Measurements from ENCODE around the gene MFAP2.

Gene MFAP2

DNA sequence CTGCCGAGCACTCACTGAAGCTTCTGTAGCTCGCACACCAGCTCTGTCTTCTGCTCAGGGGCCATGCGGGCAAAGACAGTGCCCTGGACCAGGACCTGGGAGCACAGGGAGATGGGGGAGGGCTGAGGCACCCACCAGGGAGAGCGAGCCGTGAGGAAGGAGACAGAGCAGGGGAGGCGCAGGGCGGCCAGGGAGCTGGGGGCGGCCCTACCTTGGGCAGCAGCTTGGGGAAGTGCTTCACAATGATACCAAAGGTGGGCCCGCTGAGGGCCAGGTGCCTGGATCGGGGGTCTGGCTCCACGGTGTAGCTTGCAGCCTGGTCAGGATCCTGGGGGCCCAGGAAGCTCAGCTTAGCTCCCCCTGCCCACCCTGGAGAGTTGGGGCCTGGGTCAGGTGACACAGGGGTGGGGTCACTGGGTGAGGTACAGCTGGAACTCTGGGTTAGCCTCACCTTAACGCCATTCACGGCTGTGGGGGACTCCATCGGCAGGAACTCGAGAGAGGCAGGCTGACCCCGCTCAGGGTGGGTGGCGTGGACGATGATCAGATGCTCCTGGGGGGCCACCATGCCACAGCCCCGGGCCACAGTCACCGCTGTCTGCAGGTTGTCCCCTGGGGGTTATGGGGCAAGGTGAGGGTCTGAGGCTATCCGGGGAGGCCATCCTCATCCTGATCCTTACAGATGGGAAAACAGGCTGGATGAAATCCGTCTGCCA, 9.4 kb upstream of the MFAP2 start:
- TF ChIP-seq POLR2A (IDR thresholded peaks at IDR 0.05; ENCODE audit: low read depth, low read length) (no peak), POLR2AphosphoS5 (IDR thresholded peaks at IDR 0.05; ENCODE audit: low read depth, low read length) (no peak), TAF1 (IDR thresholded peaks at IDR 0.05; ENCODE audit: borderline replicate concordance, low read depth, low read length) (no peak)
- no peak for DNase-seq (ENCODE audit: insufficient read length)
- FAIRE-seq: no peak

DNA sequence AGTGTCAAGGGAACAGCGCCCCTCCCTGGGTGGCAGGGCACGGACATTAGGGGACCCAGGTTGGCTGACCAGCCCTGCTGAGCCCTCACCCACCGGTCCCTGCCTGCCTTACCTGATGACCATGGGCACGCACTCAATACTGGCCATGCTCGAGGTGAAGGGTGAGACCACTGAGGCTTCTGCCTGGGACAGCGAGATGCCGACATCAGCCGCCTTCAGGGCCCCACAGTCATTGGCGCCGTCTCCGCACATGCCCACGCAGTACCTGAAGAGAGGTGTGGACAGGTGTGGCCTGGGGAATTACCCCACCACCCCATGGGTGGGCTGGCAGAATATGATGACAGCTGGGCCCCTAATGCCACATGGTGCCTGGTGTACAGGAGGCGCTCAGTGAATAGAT, 7.8 kb upstream of the MFAP2 start:
- no peak for DNase-seq (ENCODE audit: insufficient read length)
- no peak for FAIRE-seq
- no peak for TF ChIP-seq POLR2AphosphoS5 (IDR thresholded peaks at IDR 0.05; ENCODE audit: low read depth, low read length)
- no peak for TF ChIP-seq POLR2A (IDR thresholded peaks at IDR 0.05; ENCODE audit: low read depth, low read length)
- no peak for TF ChIP-seq TAF1 (IDR thresholded peaks at IDR 0.05; ENCODE audit: borderline replicate concordance, low read depth, low read length)

DNA sequence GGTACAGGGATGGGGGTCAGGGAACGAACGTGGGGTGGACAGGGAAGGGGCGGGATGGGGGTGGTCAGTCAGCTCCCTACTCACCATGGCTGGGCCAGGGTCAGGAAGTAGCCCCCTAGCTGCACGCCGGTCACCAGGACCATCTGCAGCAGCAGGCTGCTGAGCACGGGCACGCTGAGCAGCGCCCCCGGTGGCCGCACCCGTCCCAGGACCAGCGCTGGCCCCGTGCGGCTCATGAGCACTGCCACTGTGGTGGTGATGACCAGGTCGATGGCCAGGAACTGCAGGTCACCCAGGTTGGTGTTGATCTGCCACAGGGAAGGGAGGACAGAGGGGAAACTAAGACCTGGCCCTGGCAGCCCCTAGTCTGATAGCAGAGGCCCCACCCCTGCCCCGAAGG, 6.5 kb upstream of the MFAP2 start:
- no peak for DNase-seq (ENCODE audit: insufficient read length)
- FAIRE-seq: no peak
- no peak for TF ChIP-seq POLR2AphosphoS5 (IDR thresholded peaks at IDR 0.05; ENCODE audit: low read depth, low read length)
- no peak for TF ChIP-seq POLR2A (IDR thresholded peaks at IDR 0.05; ENCODE audit: low read depth, low read length)
- TF ChIP-seq TAF1 (IDR thresholded peaks at IDR 0.05; ENCODE audit: borderline replicate concordance, low read depth, low read length): no peak

DNA sequence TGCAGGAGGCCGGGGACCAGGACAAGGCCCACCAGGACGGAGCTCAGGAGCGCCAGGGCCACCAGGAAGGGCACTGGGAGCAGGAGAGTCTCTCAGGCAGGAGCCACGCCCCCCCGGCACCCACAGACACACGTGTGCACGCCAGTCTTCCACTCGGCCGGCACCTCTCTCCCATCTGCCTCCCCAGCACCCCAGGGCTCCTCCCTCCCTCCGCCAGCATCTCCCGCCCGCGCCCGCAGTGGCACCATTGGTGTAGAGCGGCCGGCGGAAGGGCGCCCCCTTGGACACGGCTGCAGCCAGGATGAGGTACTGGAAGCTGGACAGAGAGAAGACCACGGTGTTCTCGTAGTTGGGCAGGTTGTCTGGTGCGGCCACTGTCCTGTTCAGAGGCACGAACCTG, 6.1 kb upstream of the MFAP2 start:
- no peak for FAIRE-seq
- no peak for DNase-seq (ENCODE audit: insufficient read length)
- TF ChIP-seq POLR2A (IDR thresholded peaks at IDR 0.05; ENCODE audit: low read depth, low read length) (no peak), TAF1 (IDR thresholded peaks at IDR 0.05; ENCODE audit: borderline replicate concordance, low read depth, low read length) (no peak)

DNA sequence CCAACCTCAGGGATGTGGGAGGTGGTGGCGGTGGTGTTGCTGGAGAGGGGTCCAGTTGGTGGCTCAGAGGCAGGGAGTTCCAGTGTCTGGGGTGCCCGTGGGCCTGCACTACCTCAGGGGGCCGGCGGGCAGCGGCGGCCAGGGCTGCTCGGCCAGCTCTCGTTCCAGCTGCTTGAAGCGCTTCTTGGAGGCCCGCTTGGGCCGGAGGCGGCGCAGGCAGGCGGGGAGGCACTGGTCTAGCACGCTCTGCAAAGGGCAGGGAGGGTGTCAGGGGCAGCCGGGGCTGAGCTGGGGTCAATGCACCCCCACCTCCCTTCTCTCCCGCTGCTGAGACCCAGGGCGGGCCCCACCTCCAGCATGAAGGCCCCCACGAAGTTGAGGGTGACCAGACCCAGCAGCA, 5.7 kb upstream of the MFAP2 start:
- no peak for FAIRE-seq
- no peak for TF ChIP-seq POLR2AphosphoS5 (IDR thresholded peaks at IDR 0.05; ENCODE audit: low read depth, low read length)
- TF ChIP-seq TAF1 (IDR thresholded peaks at IDR 0.05; ENCODE audit: borderline replicate concordance, low read depth, low read length): no peak
- no peak for TF ChIP-seq POLR2A (IDR thresholded peaks at IDR 0.05; ENCODE audit: low read depth, low read length)
- DNase-seq (ENCODE audit: insufficient read length): no peak

DNA sequence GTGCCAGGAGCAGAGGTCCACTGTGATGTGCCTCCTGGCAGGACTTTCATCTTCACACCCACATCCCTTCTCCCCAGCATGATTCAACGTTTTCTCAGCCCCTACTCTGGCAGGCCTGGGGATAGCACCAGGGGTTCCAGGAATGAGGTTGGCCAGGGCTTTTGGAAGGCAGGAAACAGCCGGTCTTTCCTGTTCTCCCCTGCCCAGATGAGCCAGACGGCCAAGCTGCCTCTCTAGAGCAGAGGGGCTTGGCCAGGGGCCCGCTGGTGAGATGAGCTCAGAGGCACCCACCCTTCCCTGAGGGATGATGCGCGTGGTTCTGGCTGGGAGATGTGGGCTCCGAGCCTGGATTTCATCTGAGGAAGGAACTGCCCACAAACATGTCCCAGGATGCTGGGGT, 4.3 kb upstream of the MFAP2 start:
- no peak for DNase-seq (ENCODE audit: insufficient read length)
- no peak for FAIRE-seq
- TF ChIP-seq POLR2A (IDR thresholded peaks at IDR 0.05; ENCODE audit: low read depth, low read length) (no peak), POLR2AphosphoS5 (IDR thresholded peaks at IDR 0.05; ENCODE audit: low read depth, low read length) (no peak), TAF1 (IDR thresholded peaks at IDR 0.05; ENCODE audit: borderline replicate concordance, low read depth, low read length) (no peak)

DNA sequence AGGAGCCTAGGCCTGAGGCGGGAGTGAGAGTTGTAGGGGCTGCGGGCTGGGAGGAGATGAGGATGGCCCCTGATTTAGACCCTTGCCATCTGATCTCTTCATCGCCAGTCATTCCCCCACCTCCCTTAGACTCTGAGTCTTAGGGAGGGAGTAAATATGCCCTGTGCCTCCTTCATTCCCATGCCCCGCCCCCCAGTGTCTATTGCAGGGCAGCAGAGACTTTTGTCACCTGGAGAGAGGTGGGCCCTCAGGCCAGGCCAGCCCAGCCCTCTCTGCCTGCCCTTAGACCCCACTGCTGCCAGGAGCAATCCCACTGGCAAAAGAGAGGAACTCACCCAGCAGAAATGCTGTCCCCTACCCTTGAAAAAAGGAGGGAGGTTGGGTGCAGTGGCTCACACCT, 3.2 kb upstream of the MFAP2 start:
- no peak for DNase-seq (ENCODE audit: insufficient read length)
- no peak for TF ChIP-seq POLR2A (IDR thresholded peaks at IDR 0.05; ENCODE audit: low read depth, low read length)
- no peak for TF ChIP-seq POLR2AphosphoS5 (IDR thresholded peaks at IDR 0.05; ENCODE audit: low read depth, low read length)
- no peak for TF ChIP-seq TAF1 (IDR thresholded peaks at IDR 0.05; ENCODE audit: borderline replicate concordance, low read depth, low read length)
- no peak for FAIRE-seq

DNA sequence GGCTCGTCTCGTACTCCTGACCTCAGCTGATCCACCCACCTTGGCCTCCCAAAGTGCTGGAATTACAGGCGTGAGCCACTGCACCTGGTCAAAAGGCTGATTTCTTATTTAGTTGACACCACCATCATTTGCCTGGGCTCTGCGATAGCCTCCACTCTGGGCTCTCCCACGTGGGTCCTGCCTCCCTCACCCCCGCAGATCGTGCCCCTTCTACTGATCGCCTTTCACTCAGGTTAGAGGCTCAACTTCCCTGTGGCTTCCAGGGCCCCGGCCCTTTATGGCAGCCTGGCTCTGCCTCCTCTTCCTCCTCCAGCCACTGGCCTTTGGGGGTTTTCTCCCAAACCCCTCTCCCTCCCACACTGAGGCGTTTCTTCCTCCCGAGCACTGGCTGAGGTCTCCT, 2.5 kb upstream of the MFAP2 start:
- no peak for DNase-seq (ENCODE audit: insufficient read length)
- TF ChIP-seq POLR2AphosphoS5 (IDR thresholded peaks at IDR 0.05; ENCODE audit: low read depth, low read length) (no peak), POLR2A (IDR thresholded peaks at IDR 0.05; ENCODE audit: low read depth, low read length) (no peak), TAF1 (IDR thresholded peaks at IDR 0.05; ENCODE audit: borderline replicate concordance, low read depth, low read length) (no peak)
- FAIRE-seq: no peak

DNA sequence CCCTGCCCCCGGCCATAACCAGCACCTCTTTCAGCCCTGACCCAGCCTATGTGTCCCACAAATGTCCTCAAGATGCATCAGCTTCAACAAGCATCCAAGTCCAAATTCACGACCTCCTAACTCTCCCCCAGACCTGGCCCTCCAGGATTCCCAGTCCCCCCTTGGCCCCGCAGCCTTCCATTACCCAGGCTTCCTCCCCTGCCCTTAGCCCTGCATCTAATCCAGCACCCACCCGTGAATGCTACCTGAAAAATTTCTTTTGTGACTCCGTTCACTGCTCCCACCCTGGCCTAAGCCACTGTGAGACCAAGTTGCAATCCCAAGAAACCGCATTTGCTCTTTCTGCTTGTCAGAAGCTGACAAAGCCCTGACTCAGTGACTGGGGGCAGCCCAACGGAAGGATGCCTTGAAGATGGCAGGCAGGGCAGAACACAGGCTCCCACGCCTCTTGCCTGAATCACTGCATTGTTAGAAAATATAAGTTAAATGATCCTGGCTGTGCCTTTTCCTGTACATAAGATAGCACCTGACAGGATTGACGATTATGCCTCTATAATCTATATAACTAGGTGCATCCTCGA, 939 bp upstream of the MFAP2 start:
- no peak for FAIRE-seq
- no peak for DNase-seq (ENCODE audit: insufficient read length)

DNA sequence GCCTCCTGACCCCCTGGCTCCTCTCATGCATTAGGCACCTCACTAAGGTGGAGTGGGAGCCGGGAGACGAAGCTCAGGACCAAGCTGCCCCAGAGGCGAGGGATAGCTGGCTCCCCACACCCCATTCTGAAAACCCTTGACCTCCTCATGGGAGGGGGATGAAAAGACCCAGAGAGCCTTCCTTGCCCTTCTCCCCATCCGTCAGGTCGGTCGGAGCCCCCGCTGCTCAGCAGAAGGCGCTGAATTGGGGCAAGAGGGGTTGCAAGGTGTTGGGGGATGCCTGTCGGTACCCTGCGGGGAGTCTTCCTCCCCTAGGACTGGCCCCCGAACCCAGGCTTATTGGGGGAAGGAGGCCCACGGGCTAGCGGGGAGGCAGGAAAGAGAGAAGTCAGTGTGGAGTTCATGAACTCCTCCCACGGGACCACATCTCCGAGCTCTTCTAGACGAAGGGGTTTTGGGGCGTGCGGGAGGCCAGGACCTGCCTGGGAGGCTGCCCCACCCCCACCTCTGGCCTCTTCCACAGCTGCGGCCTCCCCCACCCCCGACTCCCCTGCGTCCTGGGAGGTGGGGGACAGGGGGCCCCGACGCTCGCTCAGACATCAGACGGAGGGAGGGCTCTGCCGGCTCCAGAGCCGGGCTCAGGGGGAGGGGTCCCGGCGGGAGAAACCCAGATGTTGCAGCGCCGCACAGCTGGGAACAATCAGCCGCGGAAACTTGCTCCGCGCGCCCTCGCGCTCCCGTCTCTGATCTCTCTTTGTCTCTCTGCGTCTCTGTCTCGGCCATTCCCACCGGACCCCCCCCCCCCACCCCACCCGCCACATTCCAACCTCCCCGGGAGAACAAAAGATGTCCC, 719 bp downstream of the MFAP2 start:
- TF ChIP-seq POLR2AphosphoS5 (IDR thresholded peaks at IDR 0.05; ENCODE audit: low read depth, low read length) (no peak), TAF1 (IDR thresholded peaks at IDR 0.05; ENCODE audit: borderline replicate concordance, low read depth, low read length) (no peak), POLR2A (IDR thresholded peaks at IDR 0.05; ENCODE audit: low read depth, low read length) (no peak)
- no peak for FAIRE-seq
- DNase-seq (ENCODE audit: insufficient read length): no peak

More for the DNA sequence above, 939 bp upstream of the MFAP2 start:
- TF ChIP-seq POLR2AphosphoS5 (IDR thresholded peaks at IDR 0.05; ENCODE audit: low read depth, low read length) (no peak), TAF1 (IDR thresholded peaks at IDR 0.05; ENCODE audit: borderline replicate concordance, low read depth, low read length) (no peak), POLR2A (IDR thresholded peaks at IDR 0.05; ENCODE audit: low read depth, low read length) (no peak)

DNA sequence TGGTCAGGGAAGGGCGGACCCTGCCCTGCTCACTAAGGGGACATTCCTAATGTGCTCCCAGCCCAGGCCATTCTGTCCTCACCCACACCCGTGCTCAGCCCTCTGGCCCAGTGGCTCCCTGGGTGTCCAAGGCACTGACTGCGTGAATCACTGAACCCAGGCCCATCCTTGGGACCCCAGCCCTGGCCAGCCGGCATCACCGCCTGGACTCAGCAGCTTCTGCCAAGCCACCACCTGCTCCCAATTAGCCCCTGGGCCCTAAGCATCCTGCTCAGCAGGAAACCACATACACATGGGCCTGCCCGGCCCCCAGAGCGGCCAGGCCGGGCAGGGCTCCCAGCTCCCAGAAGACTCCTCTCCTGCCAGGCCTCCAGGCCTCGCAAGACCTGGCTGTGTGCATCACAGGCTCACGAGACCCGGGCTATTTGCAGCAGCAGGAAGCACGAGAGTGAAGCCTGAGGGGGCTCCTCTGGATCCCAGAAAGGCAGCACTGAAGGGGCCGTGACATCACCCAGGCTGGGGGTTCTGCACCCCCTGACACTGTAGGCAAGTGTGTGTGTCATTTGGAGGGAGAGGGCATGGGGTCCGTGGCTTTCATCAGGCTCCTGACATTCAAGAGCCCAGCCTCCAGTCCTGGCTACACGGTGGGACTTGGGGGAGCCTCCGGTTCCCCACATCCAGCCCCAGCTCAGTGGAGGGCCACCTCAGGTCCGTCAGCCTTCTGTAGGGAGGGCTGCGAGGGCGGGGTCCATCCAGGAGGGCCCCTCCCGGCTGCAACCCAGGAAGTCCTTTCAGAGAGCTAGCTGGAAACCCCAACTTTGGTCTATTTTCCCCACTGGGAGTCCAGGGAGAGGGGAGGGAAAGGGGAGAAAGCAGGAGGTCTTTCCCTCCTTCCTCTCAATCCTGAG, 1.6 kb downstream of the MFAP2 start:
- TF ChIP-seq POLR2A (IDR thresholded peaks at IDR 0.05; ENCODE audit: low read depth, low read length) (no peak), POLR2AphosphoS5 (IDR thresholded peaks at IDR 0.05; ENCODE audit: low read depth, low read length) (no peak), TAF1 (IDR thresholded peaks at IDR 0.05; ENCODE audit: borderline replicate concordance, low read depth, low read length) (no peak)
- FAIRE-seq (no peak), DNase-seq (ENCODE audit: insufficient read length) (no peak)
